HL-60 (cell line): ENCODE measurements around the gene RPL6.
"Not testable (repeated sequence)": the region's sequence is repeated elsewhere in the genome, so short reads cannot be mapped to it uniquely, and the experiment has no call there.

Source experiments
- GABPA ChIP-seq: IDR thresholded peaks from 2 replicates; pipeline ENCODE4 v1.6.1; 2012; ENCODE audit warnings: low read depth
- POLR2AphosphoS5 ChIP-seq: IDR thresholded peaks from 2 replicates; pipeline ENCODE4 v1.6.1; 2012; ENCODE audit warnings: low read depth

DNA sequence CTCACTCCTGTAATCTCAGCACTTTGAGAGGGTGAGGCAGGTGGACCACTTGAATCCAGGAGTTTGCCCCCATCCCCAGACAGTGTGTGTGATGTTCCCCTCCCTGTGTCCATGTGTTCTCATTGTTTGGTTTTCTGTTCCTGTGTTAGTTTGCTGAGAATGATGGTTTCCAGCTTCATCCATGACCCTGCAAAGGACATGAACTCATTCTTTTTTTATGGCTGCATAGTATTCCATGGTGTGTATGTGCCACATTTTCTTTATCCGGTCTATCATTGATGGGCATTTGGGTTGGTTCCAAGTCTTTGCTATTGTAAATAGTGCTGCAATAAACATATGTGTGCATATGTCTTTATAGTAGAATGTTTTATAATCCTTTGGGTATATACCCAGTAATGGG lies 47.7 kb upstream of the RPL6 start:
- not testable (repeated sequence) for TF ChIP-seq POLR2AphosphoS5, GABPA
